PC-9 (cell line): ENCODE measurements around the gene RBM33. TPM values are rescaled to one million over a fixed set of nuclear protein-coding genes. Genes with fewer than 3 reads are reported as not detected.

Source experiments
- BruUV-seq: library from RNA; stranded (reverse); fragments of 400-500 nt; replicated peaks from 2 replicates; lab custom pipeline; 2021; lab: Mats Ljungman, UMichigan
- CTCF ChIA-PET: fragments of 300-600 bp; sonication (Branson Sonifier 250); formaldehyde crosslinking; loops from one replicate; lab custom pipeline; 2022; ENCODE audit warnings: antibody characterized with exemption; lab: Charles Lee
- POLR2A ChIA-PET: fragments of 300-600 bp; sonication (Branson Sonifier 250); formaldehyde crosslinking; loops from one replicate; lab custom pipeline; 2022; ENCODE audit warnings: antibody characterized with exemption; ENCODE audit not compliant: unreplicated experiment; lab: Charles Lee
- DNase-seq, 2 experiments: peaks; one replicate each; pipeline versions ENCODE4 v3.0.0 to v3.0.0-alpha.2; 2015 to 2022; ENCODE audit warnings: mixed read lengths in 1 of 2
- H2AFZ ChIP-seq: fragments of 200-600 bp; sonication (generic); 2 replicates; pipeline ENCODE4 v1.8.1; 2017; ENCODE audit warnings: antibody characterized with exemption
- H3F3A ChIP-seq: fragments of 200-600 bp; sonication (generic); 2 replicates; pipeline ENCODE4 v1.8.1; 2017; ENCODE audit warnings: antibody characterized with exemption, mild to moderate bottlenecking, low read depth; ENCODE audit not compliant: insufficient read depth
- H3K27ac ChIP-seq: fragments of 200-600 bp; sonication (generic); 2 replicates; pipeline ENCODE4 v1.6.1; 2016; ENCODE audit warnings: mixed run types
- H3K27me3 ChIP-seq: fragments of 200-600 bp; sonication (generic); 2 replicates; pipeline ENCODE4 v1.6.1; 2016; ENCODE audit warnings: low read depth, mixed run types; ENCODE audit not compliant: insufficient read depth
- H3K36me3 ChIP-seq: fragments of 200-600 bp; sonication (generic); 2 replicates; pipeline ENCODE4 v1.6.1; 2016; ENCODE audit warnings: low read depth, mixed run types
- H3K4me1 ChIP-seq: fragments of 200-600 bp; sonication (generic); replicated peaks from 2 replicates; pipeline ENCODE4 v1.6.1; 2016; ENCODE audit warnings: mixed run types; ENCODE audit not compliant: insufficient read depth
- H3K4me2 ChIP-seq: fragments of 200-600 bp; sonication (generic); 2 replicates; pipeline ENCODE4 v1.6.1; 2017; ENCODE audit warnings: mixed run types
- H3K4me3 ChIP-seq: fragments of 200-600 bp; sonication (generic); 2 replicates; pipeline ENCODE4 v1.6.1; 2016; ENCODE audit warnings: mixed run types
- H3K79me2 ChIP-seq: fragments of 200-600 bp; sonication (generic); 2 replicates; pipeline ENCODE4 v1.6.1; 2017; ENCODE audit warnings: low read depth, mixed run types
- H3K9me2 ChIP-seq: fragments of 200-600 bp; sonication (generic); 2 replicates; pipeline ENCODE4 v1.8.1; 2017; ENCODE audit warnings: mild to moderate bottlenecking; ENCODE audit not compliant: insufficient read depth
- H3K9me3 ChIP-seq: fragments of 200-600 bp; sonication (generic); 2 replicates; pipeline ENCODE4 v1.8.1; 2016; ENCODE audit warnings: low read depth; ENCODE audit not compliant: insufficient read depth
- H4K20me1 ChIP-seq: fragments of 200-600 bp; sonication (generic); 2 replicates; pipeline ENCODE4 v1.8.1; 2017; ENCODE audit not compliant: insufficient read depth
- CTCF ChIP-seq: fragments of 200-600 bp; sonication (generic); conservative IDR thresholded peaks from 2 replicates; pipeline ENCODE4 v1.6.1; 2017; ENCODE audit warnings: mixed run types, antibody characterized with exemption, mild to moderate bottlenecking, moderate library complexity
- EZH2 ChIP-seq: fragments of 200-600 bp; sonication (generic); IDR thresholded peaks from 2 replicates; pipeline ENCODE4 v1.8.0; 2017; ENCODE audit warnings: antibody characterized with exemption, low read depth
- intact Hi-C: fragments of 100-400 bp; cut with micrococcal nuclease; formaldehyde crosslinking; loops from one replicate; pipeline ENCODE4 v1.10.0; 2022; ENCODE audit not compliant: unreplicated experiment
- total RNA-seq: library from RNA; stranded (reverse); gene quantifications from 2 replicates; pipeline ENCODE4 v1.2.3, GENCODE V29; 2021

RBM33 gene
- total RNA-seq, 1 experiment from 2014 or later, result 85.7 TPM

DNA sequence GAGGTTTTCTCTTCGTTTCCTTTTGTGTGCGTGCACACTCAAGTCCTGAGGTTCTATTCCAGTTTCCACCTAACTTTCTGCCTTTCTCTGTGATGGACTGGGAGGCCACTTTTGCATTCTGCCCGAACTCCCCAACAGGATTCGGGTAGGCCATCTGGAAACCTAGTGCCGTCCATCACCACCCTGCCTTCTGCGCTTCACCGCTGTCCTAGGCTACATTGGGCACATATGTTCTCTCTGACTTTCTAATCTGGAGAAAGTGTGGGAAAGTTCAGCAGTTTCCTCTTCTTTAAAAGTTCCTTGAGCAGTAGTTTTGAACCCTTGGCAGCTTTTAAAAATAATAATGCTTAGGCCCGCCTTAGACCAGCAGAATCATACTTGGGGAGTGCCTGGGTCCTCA is 121.0 kb downstream of the RBM33 start:
- Histone ChIP-seq H3K27ac (no peak overlapping the region), H3K79me2 (0 out of 2 replicates have a peak, but pooled peaks cover 10% of the 10 kb centered on the region), H3K4me1 (no peaks in the 10 kb centered on the region), H4K20me1 (peaks cover 79% of the 10 kb centered on the region), H3K36me3 (peaks cover 29% of the 10 kb centered on the region; the same call in 1 of the 2 replicates), H3K9me2 (no peaks in the 10 kb centered on the region), H3F3A (no peaks in the 10 kb centered on the region), H3K9me3 (no peaks in the 10 kb centered on the region), H2AFZ (no peak overlapping the region), H3K4me2 (no peak overlapping the region), H3K27me3 (no peaks in the 10 kb centered on the region), H3K4me3 (no peak overlapping the region)
- ChIA-PET CTCF (interaction anchor here (1.7 kb wide), 1 partner anchor 838 kb away, joined by 4 read pairs; no protein-coding TSS in a partner anchor), POLR2A (no interaction called here)
- DNase-seq, result no peak
- intact Hi-C loops, result no loop called here
- TF ChIP-seq EZH2 (no peak), CTCF (no peak)
- BruUV-seq, result no TSS peak

DNA sequence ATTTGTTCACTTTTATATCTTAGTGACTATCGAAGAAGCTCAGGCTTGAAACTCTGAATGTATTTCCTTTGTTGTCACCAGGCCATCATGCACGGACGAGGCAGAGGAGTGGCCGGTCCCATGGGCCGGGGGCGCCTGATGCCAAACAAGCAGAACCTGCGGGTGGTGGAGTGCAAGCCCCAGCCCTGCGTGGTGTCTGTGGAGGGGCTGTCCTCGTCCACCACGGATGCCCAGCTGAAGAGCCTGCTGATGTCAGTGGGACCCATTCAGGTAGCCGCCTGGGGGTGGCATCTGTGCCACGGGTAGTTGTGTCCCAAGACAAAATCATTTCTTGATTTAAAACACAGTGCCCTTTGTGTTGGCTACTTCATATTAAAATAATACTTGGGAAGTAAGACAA is 121.9 kb downstream of the RBM33 start:
- CTCF ChIA-PET, result interaction anchor here (1.7 kb wide), 1 partner anchor 839 kb away, joined by 4 read pairs; no protein-coding TSS in a partner anchor
- DNase-seq, result no peak

More for the DNA sequence above, 121.9 kb downstream of the RBM33 start:
- Histone ChIP-seq H3K36me3 (peaks cover 29% of the 10 kb centered on the region; the same call in 1 of the 2 replicates), H3K4me3 (no peak overlapping the region), H3K27ac (no peak overlapping the region), H3K9me3 (no peaks in the 10 kb centered on the region), H4K20me1 (peaks cover 76% of the 10 kb centered on the region), H2AFZ (no peak overlapping the region), H3K27me3 (no peaks in the 10 kb centered on the region), H3K4me2 (no peak overlapping the region), H3K4me1 (no peaks in the 10 kb centered on the region), H3K79me2 (0 out of 2 replicates have a peak, but pooled peaks cover 5% of the 10 kb centered on the region), H3K9me2 (no peaks in the 10 kb centered on the region), H3F3A (no peaks in the 10 kb centered on the region)
- POLR2A ChIA-PET, result interaction anchor here (0.6 kb wide), 1 partner anchor 30 kb away, joined by 3 read pairs; no protein-coding TSS in a partner anchor
- BruUV-seq, result no TSS peak
- intact Hi-C loops, result no loop called here
- TF ChIP-seq CTCF, result no peak
- no peak for TF ChIP-seq EZH2
